Right lobe of liver (tissue), 4 donors: Measurements from ENCODE around the gene NCK1.

Experiments used
- POLR2A ChIP-seq: fragments of 450-650 bp; IDR thresholded peaks from one replicate; pipeline ENCODE4 v1.6.1; 2017; ENCODE audit warnings: antibody characterized with exemption, mild to moderate bottlenecking
- TF ChIP-seq, protein P1 (sequence below), 4 donors: fragments of 200-600 bp in 3 of 4; fragments of 450-650 bp in 1 of 4; IDR thresholded peaks; one replicate each; pipeline versions ENCODE4 v1.5.1 to v1.8.0; 2016 to 2022; ENCODE audit warnings: antibody characterized with exemption in 4 of 4, mild to moderate bottlenecking in 2 of 4
- donor health status: DM: no; HTN: no; CAD: no.
- donor health status: DM: no; HTN: no; CAD: no.
- donor health status: DM: no; HTN: yes; CAD: no.

DNA sequence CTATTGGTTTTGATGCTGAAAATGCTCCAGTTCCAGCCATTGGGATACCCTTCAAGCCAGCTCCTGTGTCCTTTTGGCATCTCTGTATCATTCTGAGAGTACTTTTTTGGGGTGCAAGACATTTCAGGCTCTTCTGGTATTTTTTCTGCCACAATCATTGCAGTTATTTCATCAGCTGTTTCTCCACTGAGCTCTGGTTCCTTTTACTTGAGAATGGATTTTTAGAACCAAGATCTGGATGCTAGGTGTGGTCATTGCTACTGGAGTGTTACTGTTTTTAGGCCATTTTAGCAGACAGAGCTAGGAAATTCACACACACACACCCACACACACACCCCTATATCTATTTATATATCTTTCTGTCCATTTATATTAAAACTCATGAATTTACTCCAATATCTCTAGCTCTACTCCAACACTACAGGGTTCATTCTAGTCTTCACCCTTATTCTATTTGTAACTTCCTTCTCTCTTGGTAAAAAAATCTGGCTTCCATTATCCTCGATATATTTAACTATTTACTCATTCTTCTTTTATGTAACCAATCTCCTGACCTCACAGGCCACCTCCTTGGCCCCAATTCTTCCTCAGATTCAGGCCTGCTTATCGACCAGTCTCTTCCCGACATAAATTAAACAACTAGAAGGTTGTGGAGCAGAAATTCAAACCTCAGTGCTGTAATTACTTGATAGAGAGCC lies 26.0 kb upstream of the NCK1 start:
- TF ChIP-seq POLR2A = no peak
- TF ChIP-seq, protein P1, sequence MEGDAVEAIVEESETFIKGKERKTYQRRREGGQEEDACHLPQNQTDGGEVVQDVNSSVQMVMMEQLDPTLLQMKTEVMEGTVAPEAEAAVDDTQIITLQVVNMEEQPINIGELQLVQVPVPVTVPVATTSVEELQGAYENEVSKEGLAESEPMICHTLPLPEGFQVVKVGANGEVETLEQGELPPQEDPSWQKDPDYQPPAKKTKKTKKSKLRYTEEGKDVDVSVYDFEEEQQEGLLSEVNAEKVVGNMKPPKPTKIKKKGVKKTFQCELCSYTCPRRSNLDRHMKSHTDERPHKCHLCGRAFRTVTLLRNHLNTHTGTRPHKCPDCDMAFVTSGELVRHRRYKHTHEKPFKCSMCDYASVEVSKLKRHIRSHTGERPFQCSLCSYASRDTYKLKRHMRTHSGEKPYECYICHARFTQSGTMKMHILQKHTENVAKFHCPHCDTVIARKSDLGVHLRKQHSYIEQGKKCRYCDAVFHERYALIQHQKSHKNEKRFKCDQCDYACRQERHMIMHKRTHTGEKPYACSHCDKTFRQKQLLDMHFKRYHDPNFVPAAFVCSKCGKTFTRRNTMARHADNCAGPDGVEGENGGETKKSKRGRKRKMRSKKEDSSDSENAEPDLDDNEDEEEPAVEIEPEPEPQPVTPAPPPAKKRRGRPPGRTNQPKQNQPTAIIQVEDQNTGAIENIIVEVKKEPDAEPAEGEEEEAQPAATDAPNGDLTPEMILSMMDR (IDR thresholded peaks at IDR 0.05) = no peak
